CD4-positive, alpha-beta T cell (primary cell): ENCODE measurements around the gene HSPB7. TPM values are rescaled to one million over a fixed set of nuclear protein-coding genes. Genes with fewer than 3 reads are reported as not detected.

Experiments used
- ATAC-seq: fragments of 200-7000 bp; cut with Tn5 transposase; one replicate; pipeline ENCODE4 v1.10.0; 2022; ENCODE audit warnings: mild to moderate bottlenecking; ENCODE audit not compliant: poor library complexity
- CTCF ChIA-PET: fragments of 350-600 bp; sonication (Branson Sonifier 250); formaldehyde crosslinking; loops from one replicate; lab custom pipeline; 2021; ENCODE audit warnings: antibody characterized with exemption, inconsistent platforms; lab: Charles Lee
- POLR2A ChIA-PET: fragments of 350-600 bp; sonication (Branson Sonifier 250); formaldehyde crosslinking; loops from one replicate; lab custom pipeline; 2021; ENCODE audit warnings: antibody characterized with exemption, inconsistent platforms; lab: Charles Lee
- DNase-seq, 14 experiments: peaks; one replicate each; pipeline ENCODE4 v3.0.0-alpha.2; 2013 to 2020; ENCODE audit warnings: mixed read lengths in 2 of 14
- H3K27ac ChIP-seq, 2 donors: one replicate each; pipeline versions ENCODE4 v1.5.1 to v1.7.0; 2013; ENCODE audit warnings: low read length in 2 of 2, low read depth in 1 of 2, mild to moderate bottlenecking in 1 of 2
- H3K27me3 ChIP-seq, 2 experiments: 1 replicate in 1 of 2; 2 replicates in 1 of 2; pipeline versions ENCODE4 v1.6.1 to v1.7.0; 2013; ENCODE audit warnings: low read length in 2 of 2, control low read depth in 1 of 2, mild to moderate bottlenecking in 1 of 2, moderate library complexity in 1 of 2; ENCODE audit not compliant: insufficient read depth in 2 of 2, control insufficient read depth in 1 of 2
- H3K36me3 ChIP-seq: one replicate; pipeline ENCODE4 v1.6.1; 2013; ENCODE audit warnings: low read length, control low read depth; ENCODE audit not compliant: insufficient read depth
- H3K4me1 ChIP-seq: one replicate; pipeline ENCODE4 v1.6.1; 2013; ENCODE audit warnings: low read length, control low read depth; ENCODE audit not compliant: insufficient read depth
- H3K4me3 ChIP-seq: one replicate; pipeline ENCODE4 v1.5.1; 2013; ENCODE audit warnings: mild to moderate bottlenecking, low read length, moderate library complexity
- H3K9me3 ChIP-seq, 2 experiments: 1 replicate in 1 of 2; 2 replicates in 1 of 2; pipeline versions ENCODE4 v1.6.1 to v1.7.0; 2013; ENCODE audit warnings: low read length in 2 of 2, mild to moderate bottlenecking in 2 of 2, control low read depth in 1 of 2, moderate library complexity in 1 of 2; ENCODE audit not compliant: control insufficient read depth in 1 of 2, insufficient read depth in 1 of 2
- H3K27ac Mint-ChIP-seq: one replicate; pipeline ENCODE4 v1.8.0; 2020; ENCODE audit warnings: mixed read lengths
- H3K27me3 Mint-ChIP-seq: one replicate; pipeline ENCODE4 v1.8.0; 2021; ENCODE audit warnings: mixed read lengths
- H3K36me3 Mint-ChIP-seq: one replicate; pipeline ENCODE4 v1.8.0; 2021; ENCODE audit warnings: low read depth, mixed read lengths
- H3K4me1 Mint-ChIP-seq: one replicate; pipeline ENCODE4 v1.8.0; 2021; ENCODE audit warnings: low read depth, mixed read lengths
- H3K4me3 Mint-ChIP-seq: one replicate; pipeline ENCODE4 v1.8.0; 2020; ENCODE audit warnings: mild to moderate bottlenecking, mixed read lengths
- H3K9me3 Mint-ChIP-seq: one replicate; pipeline ENCODE4 v1.8.0; 2020; ENCODE audit warnings: mixed read lengths
- CTCF ChIP-seq: fragments of 200-600 bp; IDR thresholded peaks from one replicate; pipeline ENCODE4 v1.8.0; 2022; ENCODE audit warnings: antibody characterized with exemption, mild to moderate bottlenecking
- intact Hi-C, 2 experiments: fragments of 100-400 bp; cut with DNase I in 1 of 2; cut with micrococcal nuclease in 1 of 2; formaldehyde crosslinking; loops; one replicate each; pipeline versions ENCODE4 v1.15.1 to v1.9.0; 2023 to 2025; cut with DNase I, micrococcal nuclease
- total RNA-seq, 174 experiments: library from RNA in 2 of 174; stranded (reverse) in 2 of 174; gene quantifications; one replicate each; pipeline ENCODE4 v1.2.3 and lab custom pipeline; 2021 to 2026

Gene HSPB7
- total RNA-seq, 2 experiments from 2014 or later, result not detected

- no peak for ATAC-seq
- Histone ChIP-seq H3K4me3 (no peak overlapping the region), H3K4me1 (peaks cover 14% of the 10 kb centered on the region), H3K9me3 (no peaks in the 10 kb centered on the region), H3K27me3 (peaks cover 0 to 5% of the 10 kb centered on the region in 2 experiments), H3K36me3 (no peaks in the 10 kb centered on the region), H3K27ac (no peak overlapping the region)
- H3K36me3 Mint-ChIP-seq, result no peaks in the 10 kb centered on the region
- peaks cover 24% of the 10 kb centered on the region for H3K27me3 Mint-ChIP-seq
- no peaks in the 10 kb centered on the region for H3K9me3 Mint-ChIP-seq
- DNase-seq, result no peak
- POLR2A ChIA-PET, result no interaction called here
- no peak overlapping the region for H3K27ac Mint-ChIP-seq
- no peaks in the 10 kb centered on the region for H3K4me1 Mint-ChIP-seq
- TF ChIP-seq CTCF, result no peak
- no peak overlapping the region for H3K4me3 Mint-ChIP-seq
- CTCF ChIA-PET, result no interaction called here
- intact Hi-C loops, result no loop called here
Measured at GRCh38 chr1:16015491-16015890, 2.4 kb downstream of the HSPB7 start.

GRCh38 chr1:16014509-16015482 is 3.0 kb downstream of the HSPB7 start:
- no peaks in the 10 kb centered on the region for H3K36me3 ChIP-seq
- no peak for DNase-seq
- TF ChIP-seq CTCF, result no peak
- no peak overlapping the region for H3K4me3 Mint-ChIP-seq
- H3K4me1 Mint-ChIP-seq, result no peaks in the 10 kb centered on the region
- ChIA-PET CTCF (no interaction called here), POLR2A (no interaction called here)
- H3K4me3 ChIP-seq, result no peak overlapping the region
- H3K27ac ChIP-seq, result no peak overlapping the region
- peaks cover 14% of the 10 kb centered on the region for H3K4me1 ChIP-seq
- H3K36me3 Mint-ChIP-seq, result no peaks in the 10 kb centered on the region
- peaks cover 25% of the 10 kb centered on the region for H3K27me3 Mint-ChIP-seq
- no peak for ATAC-seq
- intact Hi-C loops, result no loop called here
- H3K9me3 ChIP-seq, result no peaks in the 10 kb centered on the region
- H3K9me3 Mint-ChIP-seq, result no peaks in the 10 kb centered on the region
- H3K27ac Mint-ChIP-seq, result no peak overlapping the region
- H3K27me3 ChIP-seq, result peaks cover 0 to 5% of the 10 kb centered on the region in 2 experiments

- Histone ChIP-seq H3K9me3 (no peaks in the 10 kb centered on the region), H3K36me3 (no peaks in the 10 kb centered on the region), H3K27me3 (peaks cover 0 to 5% of the 10 kb centered on the region in 2 experiments), H3K4me1 (peaks cover 14% of the 10 kb centered on the region), H3K27ac (no peak overlapping the region), H3K4me3 (no peak overlapping the region)
- no peak overlapping the region for H3K4me3 Mint-ChIP-seq
- H3K9me3 Mint-ChIP-seq, result no peaks in the 10 kb centered on the region
- DNase-seq (no peak), ATAC-seq (no peak)
- no peaks in the 10 kb centered on the region for H3K4me1 Mint-ChIP-seq
- peaks cover 28% of the 10 kb centered on the region for H3K27me3 Mint-ChIP-seq
- no peak for TF ChIP-seq CTCF
- intact Hi-C loops, result no loop called here
- no peaks in the 10 kb centered on the region for H3K36me3 Mint-ChIP-seq
- POLR2A ChIA-PET, result no interaction called here
- CTCF ChIA-PET, result no interaction called here
- no peak overlapping the region for H3K27ac Mint-ChIP-seq
Measured at GRCh38 chr1:16013908-16014258, 4.0 kb downstream of the HSPB7 start.
